HG03139 (cell line): ENCODE results near the gene ALPK3.

Source experiments
- ATAC-seq: cut with Tn5 transposase; IDR thresholded peaks from one replicate; pipeline ENCODE4 v1.9.1; 2021; ENCODE audit not compliant: unreplicated experiment

Gene ALPK3

DNA sequence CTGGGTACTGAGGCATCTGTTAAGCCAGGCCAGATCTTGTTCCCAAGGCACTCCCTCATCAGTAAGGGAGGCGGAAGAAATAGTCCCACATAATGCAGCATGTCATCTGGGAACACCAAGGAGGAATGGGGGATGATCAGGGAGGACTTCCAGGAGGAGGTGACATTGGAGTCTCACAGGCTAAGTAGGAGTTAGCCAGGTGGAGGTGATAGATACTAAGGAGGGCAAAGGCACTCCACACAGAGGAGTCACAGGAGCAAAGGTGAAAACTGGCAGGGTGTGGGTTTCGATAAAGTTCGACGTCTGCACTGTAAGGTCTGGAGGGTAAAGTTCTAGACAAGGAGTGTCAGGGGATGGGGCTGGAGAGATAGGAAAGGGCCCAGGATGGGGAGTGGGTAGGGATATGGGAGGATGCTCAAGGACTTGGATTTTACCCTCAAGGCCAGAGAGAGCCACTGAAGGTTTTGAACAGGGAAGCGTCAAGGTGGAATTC, 73.6 kb downstream of the ALPK3 start:
- no peak for ATAC-seq

DNA sequence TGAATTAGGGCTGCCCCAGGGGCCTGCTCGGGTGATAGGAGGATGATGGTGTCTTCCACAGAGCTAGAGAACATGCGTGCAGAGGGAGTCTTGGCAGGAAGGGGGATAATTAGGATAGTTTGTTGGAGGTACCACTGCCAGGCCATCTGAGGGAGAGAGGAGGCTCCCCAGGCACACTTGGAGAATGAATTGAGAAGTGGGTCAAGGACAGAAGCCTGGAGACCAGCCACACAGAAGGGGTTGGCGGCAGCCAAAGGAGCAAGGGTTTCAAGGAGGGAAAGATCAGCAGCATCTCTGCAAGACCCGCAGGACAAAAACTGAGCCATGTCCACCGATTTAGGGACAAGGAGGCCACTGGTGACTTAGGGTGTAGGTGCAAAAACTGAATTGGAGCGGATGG, 74.2 kb downstream of the ALPK3 start:
- no peak for ATAC-seq

DNA sequence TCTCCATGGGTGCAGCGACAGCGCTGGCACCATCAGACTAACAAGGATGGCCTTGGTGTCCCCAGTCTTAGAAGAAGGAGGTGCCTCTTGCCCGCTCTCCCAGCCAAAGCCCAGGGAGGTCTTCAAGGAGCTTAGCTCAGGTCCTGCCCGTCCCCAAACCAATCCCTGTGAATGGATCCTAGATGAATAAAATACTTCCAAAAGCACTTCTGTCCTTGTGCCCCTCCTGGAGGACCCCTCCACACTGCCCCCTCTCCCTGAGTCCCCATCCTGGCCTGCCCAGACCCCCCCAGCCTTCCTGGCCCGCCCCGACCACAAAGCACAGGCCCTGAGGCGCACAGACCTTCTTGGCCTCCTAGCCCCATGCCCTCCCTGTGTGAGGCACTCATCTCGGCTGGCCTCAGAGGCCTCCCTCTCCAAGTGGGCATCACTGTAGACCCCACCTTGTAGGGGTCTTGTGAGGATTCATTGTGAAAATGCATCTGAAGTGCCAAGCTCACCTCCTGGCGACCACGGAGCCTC, 75.7 kb downstream of the ALPK3 start:
- no peak for ATAC-seq

DNA sequence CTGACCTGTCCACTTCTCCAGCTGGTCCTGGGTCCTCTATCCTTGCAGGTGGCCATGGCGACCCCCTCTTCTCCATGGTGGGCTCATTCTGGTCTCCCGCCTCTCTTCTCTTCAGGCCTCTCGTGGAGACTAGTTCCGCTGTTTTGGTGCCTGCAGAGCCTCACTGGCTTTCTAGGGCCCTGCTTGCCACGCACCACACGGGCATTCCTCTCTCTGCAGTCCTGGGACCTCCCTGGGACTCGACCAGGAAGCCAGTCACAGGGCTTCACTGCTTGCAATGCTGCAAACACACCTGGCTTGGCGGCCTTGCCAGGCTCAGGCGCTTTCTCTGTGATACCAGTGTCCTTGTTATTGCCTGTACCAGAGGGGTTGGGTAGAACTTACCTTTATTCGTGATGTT, 76.5 kb downstream of the ALPK3 start:
- no peak for ATAC-seq

DNA sequence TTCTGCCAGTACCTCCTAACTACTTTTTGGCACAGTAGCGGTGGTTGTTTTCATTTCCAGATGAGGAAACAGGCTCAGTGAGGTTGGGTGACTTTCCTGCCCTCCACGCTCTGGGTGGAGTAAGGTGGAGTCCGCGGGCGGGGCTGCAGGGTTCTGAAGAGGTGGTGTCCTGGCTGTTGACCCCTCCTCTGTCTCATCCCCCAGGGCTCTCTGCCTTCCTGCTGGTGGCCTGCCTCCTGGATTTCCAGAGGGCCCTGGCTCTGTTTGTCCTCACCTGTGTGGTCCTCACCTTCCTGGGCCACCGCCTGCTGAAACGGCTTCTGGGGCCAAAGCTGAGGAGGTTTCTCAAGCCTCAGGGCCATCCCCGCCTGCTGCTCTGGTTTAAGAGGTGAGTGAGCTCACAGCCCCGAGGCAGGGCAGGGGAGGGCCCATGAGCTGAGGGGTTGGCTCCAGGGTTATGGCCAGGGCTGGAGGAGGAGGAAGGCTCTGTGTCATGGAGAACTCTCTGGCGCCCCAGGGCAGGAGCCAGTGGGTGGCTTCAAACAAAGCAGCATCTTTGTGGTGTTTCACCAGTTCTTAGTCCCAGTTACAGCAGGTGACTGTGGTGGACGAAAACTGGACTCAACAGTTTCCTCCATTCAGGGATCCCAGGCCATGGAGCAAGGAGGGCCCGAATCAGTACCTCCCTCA, 77.7 kb downstream of the ALPK3 start:
- ATAC-seq: no peak

DNA sequence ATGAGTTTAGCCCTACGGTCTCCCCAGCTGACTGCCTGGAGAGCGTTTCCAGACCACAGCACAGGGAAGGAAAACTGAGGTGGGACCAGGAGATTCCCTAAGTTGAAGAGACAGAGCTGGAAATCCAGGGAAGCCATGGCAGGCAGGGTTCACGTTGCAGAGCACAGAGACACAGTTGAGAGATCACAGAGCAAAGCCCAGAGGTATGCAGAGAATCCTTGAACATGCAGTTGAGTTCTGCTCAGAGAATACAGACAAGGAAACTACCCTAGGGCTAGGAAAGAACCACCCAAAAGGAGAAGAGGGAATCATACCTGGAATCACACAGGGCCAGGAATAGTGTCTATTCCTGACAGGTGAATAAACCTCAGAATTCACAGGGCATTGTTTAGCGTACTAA, 81.6 kb downstream of the ALPK3 start:
- no peak for ATAC-seq

DNA sequence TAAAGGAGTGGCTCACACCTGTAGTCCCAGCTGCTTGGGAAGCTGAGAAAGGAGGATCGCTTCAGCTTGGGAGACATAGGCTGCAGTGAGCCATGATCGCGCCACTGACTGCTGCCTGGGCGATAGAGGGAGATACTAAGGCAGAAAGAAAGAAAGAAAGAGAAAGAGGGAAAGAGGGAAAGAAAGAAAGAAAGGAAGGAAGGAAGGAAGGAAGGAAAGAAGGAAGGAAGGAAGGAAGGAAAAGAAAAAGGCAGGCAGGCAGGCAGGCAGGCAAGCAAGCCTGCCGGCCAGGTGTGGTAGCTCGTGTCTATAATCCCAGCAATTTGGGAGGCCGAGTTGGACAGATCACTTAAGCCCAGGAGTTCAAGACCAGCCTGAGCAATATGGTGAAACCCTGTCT, 82.6 kb downstream of the ALPK3 start:
- ATAC-seq: no peak

DNA sequence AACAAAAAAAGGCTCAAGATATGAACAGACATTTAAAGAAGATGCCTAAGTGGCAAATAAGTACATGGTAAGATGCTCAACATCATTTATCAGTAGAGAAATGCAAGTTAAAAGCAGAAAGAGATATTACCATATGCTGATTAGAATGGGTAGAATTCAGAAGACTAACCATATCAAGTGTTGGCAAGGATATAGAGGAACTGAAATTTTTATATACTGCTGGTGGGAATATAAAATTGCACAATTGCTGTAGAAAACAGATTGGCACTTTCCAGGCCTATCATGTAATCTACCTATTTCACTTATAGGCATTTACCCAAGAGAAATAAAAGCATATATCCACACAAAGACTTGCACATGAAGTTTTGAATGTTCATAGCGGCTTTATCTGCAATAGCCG, 84.4 kb downstream of the ALPK3 start:
- no peak for ATAC-seq

DNA sequence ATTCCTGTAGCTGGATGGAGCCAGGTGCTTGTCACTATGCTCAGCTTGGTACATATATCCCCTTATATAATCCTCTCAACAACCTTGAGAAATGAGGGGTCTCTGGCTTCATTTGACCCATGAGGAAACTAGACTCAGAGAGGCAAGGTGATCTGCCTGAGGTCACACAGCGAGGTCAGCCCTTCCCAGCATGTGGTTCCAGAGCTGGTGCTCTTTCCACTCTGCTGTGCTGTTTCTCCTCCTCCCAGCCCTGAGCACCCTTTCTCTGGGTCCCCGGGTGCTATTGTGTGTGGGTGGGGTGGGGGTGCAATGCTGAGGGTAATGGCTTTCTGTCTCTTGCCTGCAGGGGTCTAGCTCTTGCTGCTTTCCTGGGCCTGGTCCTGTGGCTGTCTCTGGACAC, 86.6 kb downstream of the ALPK3 start:
- no peak for ATAC-seq

DNA sequence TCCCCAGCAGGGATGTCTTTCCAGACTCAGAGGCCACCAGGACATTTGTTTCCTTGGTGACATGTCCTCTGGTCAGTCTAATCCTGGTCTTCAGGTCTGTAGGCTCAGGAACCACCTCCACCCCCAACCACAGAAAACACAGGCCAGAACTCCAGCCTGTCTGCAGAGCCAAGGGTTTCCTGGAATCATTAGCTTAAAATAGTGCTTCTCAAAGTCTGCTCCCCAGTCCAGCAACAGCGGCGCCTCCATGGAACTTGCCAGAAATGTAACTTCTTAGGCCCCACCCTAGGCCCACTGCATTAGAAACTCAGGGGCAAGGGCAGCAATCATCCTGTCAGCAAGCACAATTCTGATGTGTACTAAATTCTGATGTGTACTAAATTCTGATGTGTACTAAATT, 87.3 kb downstream of the ALPK3 start:
- ATAC-seq: no peak

DNA sequence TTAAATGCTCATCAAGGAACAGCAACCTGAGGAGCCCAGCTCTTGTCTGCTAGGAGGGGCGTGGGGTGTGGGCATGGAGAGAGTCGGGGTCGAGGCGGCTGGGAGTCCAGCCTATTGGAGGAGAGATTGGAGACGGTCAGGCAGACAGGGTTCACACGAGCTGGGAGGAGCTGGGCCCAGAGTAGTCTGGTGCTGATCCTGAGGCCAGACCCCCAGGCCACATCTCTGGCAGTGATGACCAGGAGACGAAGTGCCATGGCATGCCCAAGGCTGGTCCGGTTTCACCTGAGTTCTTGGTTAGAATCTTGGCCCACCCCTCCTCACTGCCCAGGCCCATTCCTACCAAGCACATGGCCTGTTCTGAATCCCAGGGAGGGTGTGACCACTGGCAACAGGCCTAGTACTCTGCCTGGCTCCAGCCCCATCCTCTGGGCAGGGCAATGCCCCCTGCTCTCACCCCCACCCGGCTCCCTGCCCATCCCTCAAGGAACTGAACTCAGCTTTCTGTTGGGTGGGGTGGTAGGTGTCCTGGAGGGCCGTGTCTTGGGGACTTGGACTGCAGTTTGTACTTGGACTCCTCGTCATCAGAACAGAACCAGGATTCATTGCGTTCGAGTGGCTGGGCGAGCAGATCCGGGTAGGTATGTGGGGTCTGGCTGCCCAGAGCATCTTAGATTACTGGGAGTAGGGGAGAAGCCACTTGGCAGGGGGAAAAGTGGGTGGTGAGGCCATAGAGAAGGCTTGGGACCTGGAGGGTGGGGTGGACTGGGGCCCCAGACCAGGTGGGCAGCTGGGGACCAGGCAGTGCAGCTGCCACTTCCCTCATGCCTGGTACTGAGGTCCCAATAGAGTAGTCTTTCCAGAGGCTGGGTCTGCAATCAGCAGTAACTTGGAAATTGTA, 88.1 kb downstream of the ALPK3 start:
- no peak for ATAC-seq

DNA sequence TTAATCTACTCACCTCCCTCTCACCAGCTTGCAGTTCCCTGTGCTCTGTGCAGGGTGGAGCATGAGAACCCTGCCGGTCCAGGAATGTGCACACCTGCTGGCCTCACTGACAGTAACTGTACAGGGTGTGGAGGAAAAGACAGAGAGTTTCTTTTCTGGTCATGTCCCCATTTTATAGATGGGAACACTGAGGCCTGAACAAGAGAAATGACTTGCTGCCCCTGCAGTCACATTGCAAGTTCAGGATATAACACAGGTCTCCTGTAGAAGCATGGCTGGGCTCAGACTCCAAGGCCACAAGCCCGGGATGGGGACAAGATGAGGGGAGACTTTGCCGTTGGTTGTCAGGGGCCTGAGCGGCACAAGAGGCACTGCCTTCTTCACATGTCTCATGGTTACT, 90.6 kb downstream of the ALPK3 start:
- ATAC-seq: no peak

DNA sequence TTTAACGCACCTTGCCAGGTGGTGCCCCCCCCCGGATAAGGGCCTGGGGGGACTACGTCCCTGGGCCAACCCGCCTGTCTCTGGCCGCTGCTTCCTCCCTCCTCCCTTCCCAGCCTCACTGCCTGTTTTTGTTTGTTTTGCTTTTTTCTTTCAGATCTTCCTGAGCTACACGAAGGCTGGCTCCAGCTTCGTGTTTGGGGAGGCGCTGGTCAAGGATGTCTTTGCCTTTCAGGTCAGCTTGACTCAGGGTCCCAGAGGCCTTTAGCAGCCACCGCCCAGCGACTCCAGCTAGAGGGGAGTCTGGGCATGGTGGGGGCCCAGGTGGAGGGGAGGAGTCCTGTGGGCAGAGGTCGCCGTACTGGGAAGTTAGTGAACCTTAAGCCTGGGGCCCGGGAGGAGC, 91.4 kb downstream of the ALPK3 start:
- ATAC-seq: no peak

DNA sequence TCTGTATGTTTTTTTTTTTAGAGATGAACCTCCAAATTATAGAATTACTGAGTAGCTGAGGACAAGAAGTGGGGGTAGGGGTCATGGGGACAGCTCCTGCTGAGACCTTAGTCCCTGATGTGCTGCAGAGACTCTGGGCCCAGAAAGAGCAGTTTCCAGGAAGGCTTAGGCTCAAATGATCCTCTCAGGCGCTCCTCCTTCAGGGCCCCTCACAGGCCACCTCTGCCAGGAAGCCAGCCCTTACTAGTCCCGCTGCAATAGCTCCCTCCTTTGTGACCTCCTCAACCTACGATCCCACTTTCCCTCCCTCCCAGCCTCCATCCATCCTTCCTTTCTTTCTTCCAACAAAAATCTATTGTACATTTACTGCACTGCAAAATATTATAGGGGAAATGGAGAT, 91.9 kb downstream of the ALPK3 start:
- no peak for ATAC-seq

DNA sequence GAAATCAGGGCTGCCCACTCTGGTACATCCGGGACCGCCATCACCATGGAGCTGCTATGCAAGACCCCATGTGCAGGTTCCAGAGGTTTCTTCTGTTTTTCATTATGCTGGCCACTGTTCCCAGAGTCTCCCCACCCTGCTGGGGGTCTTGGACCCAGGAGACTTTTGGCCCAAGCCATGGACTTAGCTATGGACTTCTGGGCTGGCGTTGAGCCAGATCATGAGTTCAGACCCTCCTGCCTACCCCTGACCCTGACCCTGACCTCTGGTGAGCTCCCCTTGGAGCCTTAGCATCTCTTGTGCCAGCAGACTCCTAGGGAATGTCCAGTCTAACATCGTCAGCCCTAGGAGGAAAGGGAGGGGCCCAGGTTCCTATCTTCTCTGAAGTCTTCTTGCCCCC, 92.6 kb downstream of the ALPK3 start:
- ATAC-seq: no peak

DNA sequence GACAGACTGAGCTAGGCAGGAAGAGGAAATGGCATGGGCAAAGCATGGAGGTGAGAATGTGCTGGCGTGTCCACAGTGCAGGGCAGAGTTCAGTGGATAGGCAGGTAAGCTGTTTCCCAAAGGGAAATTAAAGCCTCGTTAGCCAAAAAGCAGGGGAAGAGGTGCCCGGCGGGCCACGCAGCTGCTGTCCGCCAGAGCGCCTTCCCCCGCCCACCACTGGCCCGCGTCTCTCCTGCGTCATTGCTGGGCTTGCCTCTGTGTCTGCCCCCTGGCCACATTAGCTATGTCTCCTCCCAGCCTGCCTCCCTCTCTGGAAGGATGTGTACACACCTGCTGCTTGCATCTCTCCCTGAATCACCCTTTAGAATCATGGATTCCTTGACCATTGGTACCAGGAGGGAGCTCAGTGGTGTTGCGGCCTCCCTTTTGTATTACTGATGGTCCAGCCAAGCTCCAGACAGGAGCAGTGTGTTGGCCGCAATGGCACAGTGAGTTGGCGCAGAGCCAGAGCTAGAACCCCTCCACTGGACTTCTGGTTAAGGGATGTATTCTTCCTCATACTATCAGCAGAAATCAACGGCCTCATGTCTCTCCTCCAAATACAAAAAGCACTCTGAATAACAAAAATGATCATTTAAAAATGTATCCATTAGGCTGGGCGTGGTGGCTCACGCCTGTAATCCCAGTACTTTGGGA, 93.9 kb downstream of the ALPK3 start:
- ATAC-seq: no peak

DNA sequence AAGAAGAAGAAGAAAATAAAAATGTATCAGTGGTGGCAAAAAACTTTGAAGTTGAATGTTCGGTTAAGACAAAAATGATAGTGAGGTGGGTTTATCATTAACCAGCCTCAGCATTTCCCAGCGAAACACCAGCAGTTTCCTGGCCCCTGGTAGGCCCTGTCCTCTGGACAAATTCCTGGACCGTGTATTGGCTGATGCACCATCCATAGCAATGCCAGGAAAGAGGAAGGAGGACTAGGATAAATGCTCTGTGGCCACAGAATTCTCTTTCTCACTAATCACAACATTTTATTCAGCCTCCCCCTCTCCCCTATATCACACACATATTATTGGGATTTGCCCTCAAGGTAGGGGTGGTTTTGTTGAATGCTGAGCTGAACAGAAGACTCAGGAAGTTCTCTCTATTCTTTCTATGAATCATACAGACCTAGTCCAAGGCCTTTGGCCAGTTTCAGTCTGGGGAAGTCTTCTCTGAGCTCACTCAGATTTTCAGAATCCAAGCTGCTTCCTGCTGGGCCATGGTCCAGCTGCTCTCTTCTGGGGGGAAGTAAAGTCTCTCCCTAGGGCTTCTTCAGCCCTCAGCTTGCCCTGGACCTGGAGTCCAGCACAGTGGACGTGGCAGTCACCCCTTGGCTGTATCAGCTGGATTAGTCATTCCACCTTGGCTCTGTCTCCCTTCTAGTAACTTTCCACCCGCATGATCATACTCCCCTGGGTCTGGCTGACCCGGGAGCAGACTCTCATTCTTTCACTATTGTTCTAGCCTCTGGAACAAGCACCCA, 94.9 kb downstream of the ALPK3 start:
- no peak for ATAC-seq

DNA sequence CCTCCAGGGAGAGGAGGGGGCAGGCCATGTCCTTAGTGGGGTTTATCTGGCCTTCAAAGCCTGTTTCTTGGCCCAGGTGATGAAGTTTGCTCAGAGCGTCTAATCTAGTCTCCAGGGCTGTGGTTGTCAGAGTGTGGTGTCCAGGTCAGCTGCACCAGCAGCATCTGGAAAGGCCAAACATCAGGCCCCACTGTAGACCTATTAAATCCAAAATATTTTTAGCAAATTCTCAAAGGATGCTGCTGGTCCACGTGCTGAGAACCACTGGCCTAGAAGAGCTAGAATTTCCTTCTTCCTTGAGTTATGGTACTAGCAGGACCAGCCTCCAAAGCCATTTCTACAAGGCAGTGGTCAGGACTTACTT, 96.2 kb downstream of the ALPK3 start:
- ATAC-seq: no peak

DNA sequence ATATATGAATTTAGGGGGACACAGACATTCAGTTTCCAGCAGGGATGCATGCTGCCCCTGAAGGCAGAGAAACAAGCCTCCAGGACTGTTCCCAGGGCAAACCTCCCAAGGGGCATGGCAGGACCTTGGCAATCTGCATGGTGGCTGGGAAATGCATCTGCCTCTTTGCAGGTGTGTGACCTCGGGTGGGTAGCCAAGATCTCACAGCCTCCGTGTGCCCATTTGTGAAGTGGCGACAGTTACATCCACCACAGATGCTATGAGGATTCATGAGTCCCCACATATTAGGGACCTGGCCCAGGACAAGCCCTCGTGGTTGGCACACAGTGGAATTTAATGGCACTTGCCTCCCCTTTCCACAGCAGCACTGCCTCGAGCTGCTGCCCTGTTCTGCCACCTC, 97.2 kb downstream of the ALPK3 start:
- ATAC-seq: no peak

DNA sequence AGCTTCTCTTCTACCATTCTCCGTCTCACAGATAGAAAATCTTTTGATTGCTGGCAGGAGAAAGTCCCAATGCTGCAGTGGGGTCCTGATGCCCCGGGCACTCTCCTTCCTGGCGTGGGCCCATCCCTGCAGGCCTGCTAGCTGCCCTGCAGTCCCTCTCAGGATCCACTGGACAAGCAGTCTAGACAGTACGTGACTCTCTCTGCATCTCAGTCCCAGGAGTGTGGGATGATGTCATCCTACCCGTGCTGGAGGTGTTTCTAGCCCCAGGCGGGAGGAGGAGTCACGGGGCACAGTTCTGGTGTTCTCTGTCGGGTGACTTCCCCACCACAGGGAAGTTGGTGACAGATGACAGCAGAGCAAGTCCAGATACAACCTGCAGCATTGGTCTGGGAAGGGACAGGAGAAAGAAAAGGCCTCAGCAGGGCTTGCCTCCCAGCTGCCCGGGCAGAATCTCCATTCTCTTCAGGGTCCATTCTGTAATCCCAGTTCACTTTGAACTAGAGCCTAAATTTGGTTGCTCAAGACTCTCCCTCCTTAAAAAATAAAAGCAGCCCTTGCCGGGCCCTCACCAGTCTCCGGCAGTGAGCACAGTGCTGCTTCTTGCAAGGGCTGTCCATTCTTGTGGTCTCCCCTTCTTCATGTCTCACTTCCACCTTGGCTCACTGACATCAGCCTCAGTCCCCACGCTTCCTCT, 97.9 kb downstream of the ALPK3 start:
- peak; percentile 98 for ATAC-seq
